EL (cell line): ENCODE measurements around the gene DCK.
A peak's percentile ranks its signal among the peaks of the same experiment; 100 is the strongest.
"Not testable (repeated sequence)": the region's sequence is repeated elsewhere in the genome, so short reads cannot be mapped to it uniquely, and the experiment has no call there.

Source experiments
- DNase-seq: peaks from one replicate; pipeline ENCODE4 v3.0.0-alpha.2; 2016

The DCK gene

DNA sequence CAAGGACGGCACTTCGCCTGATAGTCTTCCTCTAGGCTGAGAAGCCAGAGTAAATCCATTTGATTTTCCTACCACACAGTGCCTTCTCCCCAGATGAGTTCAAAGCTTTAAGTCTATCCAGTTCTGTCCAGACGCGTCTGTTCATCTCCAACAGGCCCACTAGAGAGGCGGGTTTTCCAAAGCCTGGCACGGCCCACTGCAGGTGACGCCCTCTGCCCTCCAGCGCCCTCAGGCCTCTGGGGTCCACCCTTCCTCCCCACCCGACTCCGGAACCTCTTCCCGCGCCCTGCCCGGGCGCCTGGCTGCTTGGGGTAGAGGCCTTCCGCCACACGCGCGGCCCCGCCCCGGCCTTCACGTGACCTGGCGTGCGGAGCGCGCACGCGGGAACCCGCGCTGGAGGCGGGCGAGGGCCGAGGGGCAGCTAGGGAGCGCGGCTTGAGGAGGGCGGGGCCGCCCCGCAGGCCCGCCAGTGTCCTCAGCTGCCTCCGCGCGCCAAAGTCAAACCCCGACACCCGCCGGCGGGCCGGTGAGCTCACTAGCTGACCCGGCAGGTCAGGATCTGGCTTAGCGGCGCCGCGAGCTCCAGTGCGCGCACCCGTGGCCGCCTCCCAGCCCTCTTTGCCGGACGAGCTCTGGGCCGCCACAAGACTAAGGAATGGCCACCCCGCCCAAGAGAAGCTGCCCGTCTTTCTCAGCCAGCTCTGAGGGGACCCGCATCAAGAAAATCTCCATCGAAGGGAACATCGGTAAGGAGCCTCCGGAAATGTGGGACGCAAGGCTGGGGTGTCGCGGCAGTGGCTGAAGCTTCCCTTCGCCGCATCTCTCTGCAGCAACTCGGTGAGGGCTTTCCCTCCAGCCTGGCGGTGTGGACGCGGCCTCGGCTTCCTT, at the start of gene DCK:
Gene DCK (plus strand): TSS at position 469 of the 888 bp plus-strand sequence. CDS start 187 bp downstream, at position 656.
- peak; percentile 93 for DNase-seq

DNA sequence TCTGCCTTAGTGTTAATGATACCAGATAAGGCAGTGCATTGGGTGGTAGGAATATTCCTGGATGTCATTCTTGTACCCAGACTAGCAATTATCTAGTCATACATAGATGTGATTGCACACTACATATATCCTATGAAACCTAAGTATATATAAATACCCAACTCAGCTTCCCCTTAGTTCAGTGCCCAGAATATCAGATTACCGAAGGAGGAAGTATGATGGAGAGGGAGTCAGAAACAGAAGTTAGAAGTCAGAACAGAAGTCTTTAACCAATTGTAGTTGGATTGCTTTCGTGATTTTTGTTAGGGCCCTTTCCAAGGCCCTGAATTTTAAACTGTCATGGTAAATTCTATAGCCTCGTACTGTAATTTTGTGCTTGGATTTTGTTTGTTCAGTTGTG, 48.4 kb upstream of the DCK start:
- no peak for DNase-seq

DNA sequence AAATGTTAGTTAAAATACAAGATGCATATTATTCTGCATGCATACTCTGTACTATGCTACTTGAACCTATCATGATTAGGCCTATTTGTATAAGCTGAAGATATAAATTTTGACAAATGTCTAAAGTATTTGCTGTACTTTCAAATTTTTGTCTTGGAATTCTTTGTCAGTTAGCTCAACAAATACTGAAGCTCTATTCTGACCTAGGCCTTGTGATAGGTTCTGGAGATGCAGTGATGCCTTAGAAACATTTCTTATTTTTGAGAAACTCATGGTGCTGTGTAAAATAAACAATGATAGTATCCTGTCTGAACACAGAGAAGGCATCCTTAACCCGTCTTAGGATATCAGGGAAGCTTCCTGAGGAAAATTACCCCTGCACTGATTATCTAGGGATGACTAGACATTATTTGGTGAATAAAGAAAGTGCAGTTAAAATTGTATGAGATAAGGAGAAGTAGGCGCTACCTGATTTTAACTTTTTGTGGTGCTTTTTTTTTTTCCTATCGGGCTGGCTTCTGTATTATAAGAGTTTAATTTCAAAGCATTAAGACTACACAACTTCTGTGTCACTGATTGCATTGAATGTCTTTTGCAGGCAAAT, 47.9 kb upstream of the DCK start:
- DNase-seq, result peak; percentile 59

DNA sequence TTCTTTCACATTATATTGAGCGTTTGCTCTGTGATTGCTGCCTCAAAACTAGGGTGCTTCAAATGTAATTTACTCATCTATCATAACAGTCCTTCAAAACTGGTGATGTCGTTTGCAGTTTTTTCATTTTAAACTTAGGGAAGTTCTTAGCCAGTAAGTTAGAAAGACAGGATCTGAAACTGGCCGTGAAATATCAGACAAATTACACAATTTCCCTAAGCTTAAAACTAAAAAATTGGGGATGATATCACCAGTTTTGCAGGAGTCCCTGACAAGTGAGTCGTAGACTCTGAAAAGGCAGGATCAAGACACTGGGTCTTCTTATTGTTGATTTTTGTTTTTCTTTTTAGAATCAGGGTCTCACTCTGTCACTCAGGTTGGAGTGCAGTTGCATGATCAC, 46.5 kb upstream of the DCK start:
- DNase-seq, result no peak

DNA sequence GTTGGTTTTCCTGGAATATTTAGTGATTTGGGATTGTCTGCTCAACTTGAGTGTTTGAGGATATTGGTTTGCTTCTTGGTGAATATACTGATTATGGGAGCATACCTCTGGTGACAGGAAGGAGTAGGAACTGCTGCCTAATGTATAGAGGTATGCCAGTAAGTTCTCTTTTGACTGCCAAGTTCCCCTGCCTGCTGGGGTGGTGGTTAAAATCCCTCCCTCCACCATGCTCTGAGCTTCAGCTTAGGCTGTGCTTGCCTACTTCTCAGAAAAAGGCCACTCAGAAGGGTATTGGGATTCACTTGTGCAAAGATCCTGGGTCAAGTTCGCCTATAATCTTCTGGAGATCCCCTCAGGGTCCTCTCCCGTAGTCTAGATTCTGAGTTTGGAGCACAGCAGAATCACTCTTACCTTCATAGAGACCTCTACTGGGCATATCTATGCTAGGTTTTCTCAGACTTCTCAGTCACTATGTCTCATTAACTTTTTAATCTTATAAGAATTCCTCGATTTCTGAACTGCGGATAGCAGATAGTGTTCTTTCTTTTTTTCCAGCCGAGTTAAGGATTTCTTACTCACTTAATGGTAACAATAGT, 44.7 kb upstream of the DCK start:
- DNase-seq, result no peak

DNA sequence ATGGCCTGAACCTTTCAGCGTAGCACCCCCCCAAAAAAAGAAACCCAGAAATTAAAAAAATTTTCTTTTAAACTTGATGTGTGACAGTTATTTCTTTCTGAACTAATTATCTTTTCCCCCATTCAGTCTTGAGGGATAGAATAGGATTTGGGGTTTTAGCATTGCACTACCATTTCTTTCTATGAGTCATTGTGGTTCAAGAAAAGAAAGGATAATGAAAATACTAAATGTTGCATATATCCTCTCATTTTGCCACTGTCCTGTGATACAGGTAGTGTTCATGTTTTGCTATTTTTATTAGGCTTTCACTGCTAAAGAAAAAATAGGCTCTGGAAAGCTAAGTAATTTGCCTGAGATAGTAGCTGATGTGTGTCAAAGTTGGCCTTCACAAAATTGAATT, 39.4 kb upstream of the DCK start:
- no peak for DNase-seq

DNA sequence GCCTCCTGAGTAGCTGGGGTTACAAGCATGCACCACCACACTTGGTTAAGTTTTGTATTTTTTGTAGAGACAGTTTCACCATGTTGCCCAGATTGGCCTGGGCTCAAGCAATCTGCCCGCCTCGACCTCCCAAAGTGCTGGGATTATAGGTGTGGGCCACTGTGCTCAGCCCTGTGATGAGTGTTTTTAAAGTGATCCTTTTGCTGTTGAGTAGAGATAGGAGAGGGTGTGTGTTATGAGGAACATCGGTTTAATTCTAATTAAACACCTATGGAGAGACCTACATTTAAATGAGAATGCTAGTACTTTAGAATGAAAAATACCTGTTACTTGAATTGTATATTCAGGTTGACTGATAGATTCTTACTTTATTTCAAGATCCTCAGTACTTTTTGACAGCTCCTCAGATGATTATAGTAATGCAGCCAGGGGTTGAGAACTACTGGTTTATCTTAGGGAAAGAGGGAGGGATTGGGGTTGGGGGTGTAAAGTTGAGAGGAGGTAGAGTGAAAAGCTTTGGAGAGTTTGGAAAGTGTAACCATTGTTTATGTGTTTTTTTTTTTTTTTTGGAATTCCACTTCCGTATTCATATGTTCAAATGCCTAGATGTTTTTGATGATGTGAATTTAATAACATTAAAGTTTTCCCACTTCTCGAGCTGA, 36.8 kb upstream of the DCK start:
- no peak for DNase-seq

DNA sequence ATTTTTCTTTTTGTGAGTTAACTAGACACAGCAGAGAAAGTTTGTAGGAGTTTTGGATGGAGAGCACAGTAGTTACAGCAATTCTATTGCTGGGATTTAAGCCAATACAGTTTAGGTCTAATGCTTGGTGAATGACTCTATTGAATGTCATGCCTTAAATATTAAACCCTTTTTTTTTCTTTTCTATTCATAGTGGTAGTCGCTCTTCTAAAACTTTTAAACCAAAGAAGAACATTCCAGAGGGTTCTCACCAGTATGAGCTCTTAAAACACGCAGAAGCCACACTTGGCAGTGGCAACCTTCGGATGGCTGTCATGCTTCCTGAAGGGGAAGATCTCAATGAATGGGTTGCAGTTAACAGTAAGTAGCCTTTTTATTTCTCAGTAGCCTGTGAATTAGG, 34.8 kb upstream of the DCK start:
- peak; percentile 81 for DNase-seq

DNA sequence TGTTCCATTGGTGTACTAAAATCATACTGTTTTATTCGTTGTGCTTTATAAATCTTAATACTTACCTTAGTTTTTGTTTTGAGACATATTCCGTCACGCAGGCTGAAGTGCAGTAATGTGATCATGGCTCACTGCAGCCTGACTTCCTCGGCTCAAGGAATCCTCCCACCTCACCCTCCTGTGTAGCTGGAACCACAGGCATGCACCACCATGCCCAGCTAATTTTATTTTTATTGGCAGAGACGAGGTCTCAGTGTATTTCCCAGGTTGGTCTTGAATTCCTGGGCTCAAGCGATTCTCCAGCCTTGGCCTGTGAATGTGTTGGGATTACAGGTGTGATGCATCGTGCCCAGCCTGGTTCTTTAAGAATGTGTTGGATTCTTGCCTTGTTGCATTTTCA, 24.4 kb upstream of the DCK start:
- no peak for DNase-seq

DNA sequence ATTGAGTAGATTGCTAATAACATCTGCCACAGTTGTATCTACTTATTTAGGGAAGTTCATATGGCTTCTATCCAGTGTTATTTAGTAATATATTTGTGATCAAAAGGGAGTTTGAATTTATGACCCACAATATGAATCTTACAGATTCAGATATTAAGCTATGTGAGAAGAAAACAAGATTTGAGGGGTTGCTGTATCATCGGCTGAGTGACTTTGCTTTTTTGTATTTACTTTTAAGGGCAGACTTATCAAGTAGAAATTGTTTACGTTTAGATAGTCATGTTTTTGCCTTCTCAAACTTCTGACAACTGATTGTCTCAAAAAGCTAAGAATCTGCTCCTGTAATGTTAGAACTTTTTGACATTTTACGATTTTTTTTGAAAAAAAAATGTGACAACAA, 17.2 kb upstream of the DCK start:
- DNase-seq, result no peak

DNA sequence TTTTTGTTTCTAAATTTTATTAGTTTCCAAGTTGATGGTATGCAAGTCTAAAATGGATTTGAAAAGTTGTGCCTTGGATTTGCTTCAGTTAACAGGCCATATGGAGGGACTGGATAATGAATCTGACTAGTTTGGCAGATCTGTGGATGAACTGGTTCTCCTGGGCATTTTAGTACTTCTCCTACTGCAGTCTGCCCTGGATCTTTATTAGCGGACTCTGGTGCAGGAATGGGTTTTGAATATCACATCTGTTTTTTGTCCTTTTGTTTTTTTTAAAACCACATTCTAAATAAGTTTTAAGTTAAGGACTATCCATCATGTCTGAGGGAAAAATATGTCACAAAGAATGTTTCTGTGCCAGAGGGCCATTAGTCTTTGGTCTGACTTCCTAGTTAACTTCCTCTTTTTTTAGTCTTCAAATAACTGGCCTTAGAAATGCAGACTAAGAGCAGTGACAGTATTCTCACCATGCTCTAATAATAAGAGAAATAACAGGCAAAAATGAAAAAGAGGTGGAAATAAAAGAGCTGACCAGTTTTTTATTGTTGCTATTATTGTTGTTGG, 13.9 kb upstream of the DCK start:
- DNase-seq, result no peak

DNA sequence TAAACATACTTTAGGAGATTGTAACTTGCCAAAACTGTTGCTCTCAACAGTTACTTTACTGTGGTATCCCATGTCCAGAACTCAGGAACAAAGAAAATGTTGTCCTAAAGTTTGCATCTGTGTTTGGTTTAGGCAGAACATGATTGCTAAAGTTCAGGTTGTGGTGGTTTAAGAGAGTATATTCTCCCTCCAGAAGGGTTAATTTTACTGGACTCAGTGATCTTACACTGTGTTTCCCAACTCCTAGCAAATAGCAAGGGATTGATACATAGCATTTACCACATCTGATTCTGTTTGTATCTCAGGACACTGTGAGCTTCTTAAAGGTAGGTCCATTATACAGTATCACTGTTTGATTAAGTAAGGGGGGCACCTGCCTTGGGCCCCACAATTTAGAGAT, 13.3 kb upstream of the DCK start:
- no peak for DNase-seq

DNA sequence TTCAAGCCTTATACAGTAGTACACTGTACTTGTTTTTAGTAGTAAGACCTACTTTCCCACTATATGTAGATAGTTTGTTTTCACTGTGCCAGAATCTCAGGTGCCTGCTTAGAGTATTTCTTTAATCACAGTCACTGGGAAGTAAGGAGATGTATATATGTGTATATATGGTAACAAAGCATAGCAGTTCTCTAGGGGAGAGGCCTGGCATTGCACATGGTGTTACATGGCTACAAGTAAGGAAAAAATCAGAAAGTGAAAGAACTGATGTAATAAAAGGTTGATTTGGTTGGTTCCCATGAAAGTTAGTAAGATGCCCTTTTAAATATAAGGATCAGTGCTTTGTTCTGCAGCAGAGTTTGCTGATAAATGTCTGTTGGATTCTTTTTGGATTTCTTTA, 9.3 kb upstream of the DCK start:
- DNase-seq, result no peak

DNA sequence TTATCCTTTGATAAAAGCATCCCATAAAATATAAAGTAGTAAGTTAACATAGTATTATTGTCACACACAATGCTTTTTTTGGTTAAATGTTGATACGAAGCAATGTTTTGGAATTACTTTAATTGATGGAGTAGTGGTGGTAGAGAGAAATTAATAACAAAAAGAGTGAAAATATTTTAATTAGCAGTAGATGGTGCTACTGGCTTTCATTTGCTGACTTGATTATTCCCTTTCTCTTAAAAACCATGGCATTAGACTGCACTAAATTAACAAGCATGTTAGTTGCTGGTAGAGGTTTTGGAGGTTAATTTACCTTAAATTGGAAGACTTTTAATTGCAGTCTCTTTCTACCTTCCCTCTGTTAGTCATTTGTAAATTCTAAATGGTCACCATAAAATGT, 8.9 kb upstream of the DCK start:
- no peak for DNase-seq

DNA sequence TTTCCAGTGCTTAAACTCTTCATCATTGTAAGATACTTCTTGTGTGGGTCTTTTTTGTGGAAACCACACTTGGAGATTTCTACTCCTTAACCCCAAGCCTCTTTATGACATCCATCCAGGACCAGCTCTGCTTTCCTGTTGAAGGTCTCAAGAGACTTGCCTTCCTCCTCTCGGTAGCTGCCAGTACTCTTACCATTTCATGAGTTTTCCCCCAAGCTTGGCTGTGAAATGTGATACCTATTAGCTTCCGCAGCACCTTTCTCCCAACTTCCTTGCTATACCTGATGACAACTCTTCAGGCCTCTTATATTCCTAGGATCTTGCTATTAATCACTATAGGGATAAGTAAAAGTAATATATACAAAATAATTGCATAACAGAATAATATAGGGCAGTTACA, 1.9 kb upstream of the DCK start:
- no peak for DNase-seq

DNA sequence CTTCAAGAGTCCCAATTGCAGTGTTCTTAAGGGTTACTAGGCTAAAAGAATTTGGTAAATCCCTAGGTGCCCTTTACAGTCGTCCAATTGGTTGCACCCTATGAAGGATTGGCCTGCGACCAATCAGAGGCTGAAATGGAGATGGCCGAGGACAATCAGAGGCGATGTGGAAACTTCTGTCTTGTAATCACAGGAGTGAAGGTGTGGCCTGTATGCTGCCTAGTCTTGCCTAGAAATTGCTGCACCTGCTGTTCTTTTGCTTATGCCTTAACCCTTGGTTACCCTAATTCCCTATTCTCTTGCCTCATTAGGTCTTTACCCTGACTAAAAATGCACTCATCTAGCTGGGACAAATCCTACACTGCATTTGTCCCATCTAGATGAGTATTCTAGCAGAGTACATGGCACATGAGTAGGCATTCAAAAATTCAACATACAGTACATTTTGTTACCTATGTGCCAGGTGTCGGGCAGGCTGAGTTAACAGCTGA, 1.0 kb upstream of the DCK start:
- no peak for DNase-seq

DNA sequence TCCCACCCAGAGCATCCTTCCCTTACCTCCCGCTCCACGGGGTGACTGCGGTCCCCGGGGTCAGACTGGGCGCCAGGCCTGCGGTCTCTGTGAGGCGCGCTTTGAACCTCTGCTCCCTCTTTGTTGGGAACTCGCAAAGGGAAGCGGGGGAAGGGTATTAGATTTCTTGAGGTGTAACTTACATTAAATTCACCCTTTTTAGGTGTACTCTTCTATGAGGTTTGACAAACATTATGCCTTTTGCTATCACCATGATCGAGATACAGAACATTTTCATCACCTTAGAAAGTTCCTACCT, 569 bp downstream of the DCK start:
- no peak for DNase-seq

DNA sequence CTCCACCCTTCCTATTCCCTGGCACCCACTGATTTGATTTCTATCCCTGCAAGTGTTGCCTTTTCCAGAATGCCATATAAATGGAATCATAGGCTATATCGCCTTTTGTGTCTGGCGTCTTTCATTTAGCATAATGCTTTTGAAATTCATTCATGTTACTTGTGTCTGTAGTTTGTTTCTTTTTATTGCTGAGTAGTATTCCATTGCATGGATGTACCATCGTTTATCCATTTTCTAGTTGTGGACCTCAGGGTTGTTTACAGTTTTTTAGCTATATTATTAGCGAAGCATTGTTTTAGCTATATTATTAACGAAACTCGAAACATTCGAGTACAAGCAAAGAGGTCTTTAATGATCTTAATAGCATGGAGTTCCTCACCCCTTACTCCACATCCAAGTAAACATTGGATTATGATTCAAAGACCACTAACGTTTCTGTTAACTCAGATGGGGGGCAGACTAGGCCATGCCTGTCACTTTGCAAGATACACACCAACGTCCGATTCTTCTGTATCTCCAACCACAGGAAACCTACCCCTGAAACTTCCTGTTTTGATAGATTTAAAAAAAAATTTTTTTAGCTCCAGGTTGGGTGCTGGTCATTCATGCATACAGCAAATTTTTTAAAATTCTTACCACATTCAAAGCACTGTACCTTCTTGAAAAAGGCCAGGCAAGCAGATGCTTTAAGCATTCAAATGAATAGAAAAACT, 1.1 kb downstream of the DCK start:
- DNase-seq, result peak; percentile 17

DNA sequence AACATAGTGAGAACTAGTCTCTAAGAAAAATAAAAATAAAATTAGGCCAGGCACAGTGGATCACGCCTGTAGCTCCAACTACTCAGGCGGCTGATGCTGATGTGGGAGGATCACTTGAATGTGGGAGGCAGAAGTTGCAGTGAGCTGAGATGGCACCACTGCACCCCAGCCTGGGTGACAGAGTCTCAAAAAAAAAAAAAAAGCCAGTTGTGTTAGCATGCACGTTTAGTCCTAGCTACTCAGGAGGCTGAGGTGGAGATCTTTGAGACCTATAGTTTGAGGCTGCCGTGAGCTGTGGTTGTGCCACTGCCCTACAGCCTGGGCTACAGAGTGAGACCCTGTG, 2.5 kb downstream of the DCK start:
- DNase-seq, result no peak

DNA sequence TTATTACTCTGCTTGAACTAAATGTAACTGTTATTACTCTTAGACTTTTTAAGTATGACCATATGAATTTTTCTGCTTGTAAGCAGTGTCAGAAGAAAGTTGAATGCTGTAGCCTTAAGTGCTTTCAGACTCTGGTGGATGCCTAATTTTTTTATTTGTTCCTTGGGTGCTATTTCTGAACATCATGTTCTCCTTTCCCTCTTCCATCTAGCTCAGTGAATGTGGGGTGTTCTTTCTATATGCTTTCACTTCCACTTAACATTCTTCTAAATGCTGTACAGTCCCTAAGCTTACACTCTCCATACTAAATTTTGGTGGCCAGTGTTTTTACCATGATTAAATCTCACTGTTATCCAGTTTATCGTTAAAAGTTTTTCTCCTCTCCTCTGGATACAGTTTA, 3.6 kb downstream of the DCK start:
- DNase-seq, result no peak

DNA sequence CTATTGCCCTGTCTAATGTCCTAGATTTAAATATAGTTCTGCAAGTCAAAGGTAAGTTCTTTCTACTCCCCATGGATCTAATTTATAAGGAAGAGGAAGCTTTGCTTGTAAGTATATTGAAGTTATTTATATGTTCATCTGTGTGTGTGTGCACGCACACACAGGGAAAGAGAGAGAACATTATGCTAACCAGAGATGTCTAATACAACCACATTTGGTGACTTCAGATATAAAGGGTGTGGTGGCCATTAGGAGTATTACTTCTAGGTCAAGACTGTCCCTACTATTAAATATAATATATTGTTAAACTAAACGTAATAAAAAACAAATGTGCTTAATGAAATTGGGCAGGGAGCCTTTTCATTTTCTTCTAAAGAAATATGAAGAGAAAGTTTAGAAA, 4.1 kb downstream of the DCK start:
- no peak for DNase-seq

DNA sequence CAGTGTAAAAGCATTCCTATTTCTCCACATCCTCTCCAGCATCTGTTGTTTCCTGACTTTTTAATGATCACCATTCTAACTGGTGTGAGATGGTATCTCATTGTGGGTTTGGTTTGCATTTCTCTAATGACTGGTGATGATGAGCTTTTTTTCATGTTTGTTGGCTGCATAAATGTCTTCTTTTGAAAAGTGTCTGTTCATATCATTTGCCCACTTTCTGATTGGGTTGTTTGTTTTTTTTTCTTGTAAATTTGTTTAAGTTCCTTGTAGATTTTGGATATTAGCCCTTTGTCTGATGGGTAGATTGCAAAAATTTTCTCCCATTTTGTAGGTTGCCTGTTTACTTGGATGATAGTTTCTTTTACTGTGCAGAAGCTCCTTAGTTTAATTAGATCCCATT, 6.2 kb downstream of the DCK start:
- DNase-seq, result not testable (repeated sequence)

DNA sequence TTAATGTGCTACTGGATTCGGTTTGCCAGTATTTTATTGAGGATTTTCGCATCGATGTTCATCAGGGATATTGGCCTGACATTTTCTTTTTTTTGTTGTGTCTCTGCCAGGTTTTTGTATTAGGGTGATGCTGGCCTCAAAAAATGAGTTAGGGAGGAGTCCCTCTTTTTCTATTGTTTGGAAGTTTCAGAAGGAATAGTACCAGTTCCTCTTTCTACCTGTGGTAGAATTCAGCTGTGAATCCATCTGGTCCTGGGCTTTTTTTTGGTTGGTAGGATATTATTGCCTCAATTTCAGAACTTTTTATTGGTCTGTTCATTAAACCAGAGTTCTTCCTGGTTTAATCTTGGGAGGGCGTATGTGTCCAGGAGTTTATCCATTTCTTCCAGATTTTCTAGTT, 7.9 kb downstream of the DCK start:
- DNase-seq, result not testable (repeated sequence)
